OCI-LY3 (cell line): ENCODE data around the gene SP100.

Source experiments
- EZH2phosphoT487 ChIP-seq: fragments of 200-600 bp; shearing (Covaris generic); IDR thresholded peaks from 2 replicates; pipeline ENCODE4 v1.6.1; 2018; ENCODE audit warnings: antibody characterized with exemption, mixed run types, low read depth
- TF ChIP-seq, protein P1 (sequence below): fragments of 200-600, 300-600 bp; sonication (generic); IDR thresholded peaks from 2 replicates; pipeline ENCODE4 v1.5.1; 2014; ENCODE audit warnings: antibody characterized with exemption, low read length, low read depth

DNA sequence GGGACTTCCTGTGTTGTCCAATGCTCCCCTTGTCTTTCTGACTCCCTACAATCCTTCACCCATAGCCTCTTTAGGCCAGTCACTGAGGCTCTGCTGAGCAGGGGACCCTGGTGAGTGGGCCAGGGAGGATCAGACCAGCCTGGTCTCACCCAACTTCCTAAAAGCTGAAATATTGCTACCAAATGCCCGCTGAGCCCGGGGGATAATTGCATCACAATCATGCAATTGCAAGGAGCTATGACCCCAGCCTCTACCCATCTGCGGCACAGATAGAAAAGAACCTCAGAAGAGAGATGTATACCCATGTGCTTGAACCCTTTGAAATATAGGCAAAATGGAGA is 3.7 kb upstream of the SP100 start:
- TF ChIP-seq, protein P1, sequence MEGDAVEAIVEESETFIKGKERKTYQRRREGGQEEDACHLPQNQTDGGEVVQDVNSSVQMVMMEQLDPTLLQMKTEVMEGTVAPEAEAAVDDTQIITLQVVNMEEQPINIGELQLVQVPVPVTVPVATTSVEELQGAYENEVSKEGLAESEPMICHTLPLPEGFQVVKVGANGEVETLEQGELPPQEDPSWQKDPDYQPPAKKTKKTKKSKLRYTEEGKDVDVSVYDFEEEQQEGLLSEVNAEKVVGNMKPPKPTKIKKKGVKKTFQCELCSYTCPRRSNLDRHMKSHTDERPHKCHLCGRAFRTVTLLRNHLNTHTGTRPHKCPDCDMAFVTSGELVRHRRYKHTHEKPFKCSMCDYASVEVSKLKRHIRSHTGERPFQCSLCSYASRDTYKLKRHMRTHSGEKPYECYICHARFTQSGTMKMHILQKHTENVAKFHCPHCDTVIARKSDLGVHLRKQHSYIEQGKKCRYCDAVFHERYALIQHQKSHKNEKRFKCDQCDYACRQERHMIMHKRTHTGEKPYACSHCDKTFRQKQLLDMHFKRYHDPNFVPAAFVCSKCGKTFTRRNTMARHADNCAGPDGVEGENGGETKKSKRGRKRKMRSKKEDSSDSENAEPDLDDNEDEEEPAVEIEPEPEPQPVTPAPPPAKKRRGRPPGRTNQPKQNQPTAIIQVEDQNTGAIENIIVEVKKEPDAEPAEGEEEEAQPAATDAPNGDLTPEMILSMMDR: no peak
- TF ChIP-seq EZH2phosphoT487: no peak
